GM18502 (cell line): ENCODE data around the gene LCE3D.

Source experiments
- ATAC-seq: cut with Tn5 transposase; IDR thresholded peaks from one replicate; pipeline ENCODE4 v1.9.1; 2021; ENCODE audit warnings: mild to moderate bottlenecking; ENCODE audit not compliant: unreplicated experiment, poor library complexity

Gene LCE3D

DNA sequence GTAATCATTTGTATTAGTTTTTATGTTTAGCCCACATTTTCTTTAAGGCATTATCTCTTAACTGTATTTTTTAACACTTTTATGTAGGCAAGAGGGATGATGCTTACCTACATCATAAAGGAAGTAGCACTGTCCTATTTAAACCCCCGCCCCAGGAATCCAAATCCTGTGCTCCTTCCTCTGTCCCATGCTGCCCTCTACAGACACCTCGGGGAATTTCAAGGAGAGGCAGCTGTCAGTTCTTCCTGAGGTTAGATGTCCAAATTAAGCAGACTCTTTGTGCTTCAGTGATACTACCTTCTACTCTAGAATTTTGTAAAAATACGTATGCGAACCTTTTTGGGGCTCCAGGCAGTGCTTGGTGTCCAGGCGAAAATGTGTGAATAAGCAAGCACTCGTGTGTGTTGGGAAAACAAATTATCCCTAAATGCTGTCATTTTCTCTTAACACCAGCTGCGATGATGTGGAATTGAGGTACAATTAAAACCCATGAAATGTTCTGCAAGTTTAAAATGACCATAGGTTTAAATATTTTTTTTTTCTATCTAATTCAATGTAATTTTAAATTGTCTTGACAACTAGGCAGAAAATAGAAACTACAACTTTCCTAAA lies 46.9 kb downstream of the LCE3D start:
- ATAC-seq: no peak
